GM18511 (cell line): ENCODE results near the gene MSLN.
A peak's percentile ranks its signal among the peaks of the same experiment; 100 is the strongest.
"Not testable (repeated sequence)": the region's sequence is repeated elsewhere in the genome, so short reads cannot be mapped to it uniquely, and the experiment has no call there.

Source experiments
- ATAC-seq: cut with Tn5 transposase; IDR thresholded peaks from one replicate; pipeline ENCODE4 v1.9.1; 2021; ENCODE audit warnings: mild to moderate bottlenecking, moderate library complexity; ENCODE audit not compliant: unreplicated experiment

The MSLN gene

DNA sequence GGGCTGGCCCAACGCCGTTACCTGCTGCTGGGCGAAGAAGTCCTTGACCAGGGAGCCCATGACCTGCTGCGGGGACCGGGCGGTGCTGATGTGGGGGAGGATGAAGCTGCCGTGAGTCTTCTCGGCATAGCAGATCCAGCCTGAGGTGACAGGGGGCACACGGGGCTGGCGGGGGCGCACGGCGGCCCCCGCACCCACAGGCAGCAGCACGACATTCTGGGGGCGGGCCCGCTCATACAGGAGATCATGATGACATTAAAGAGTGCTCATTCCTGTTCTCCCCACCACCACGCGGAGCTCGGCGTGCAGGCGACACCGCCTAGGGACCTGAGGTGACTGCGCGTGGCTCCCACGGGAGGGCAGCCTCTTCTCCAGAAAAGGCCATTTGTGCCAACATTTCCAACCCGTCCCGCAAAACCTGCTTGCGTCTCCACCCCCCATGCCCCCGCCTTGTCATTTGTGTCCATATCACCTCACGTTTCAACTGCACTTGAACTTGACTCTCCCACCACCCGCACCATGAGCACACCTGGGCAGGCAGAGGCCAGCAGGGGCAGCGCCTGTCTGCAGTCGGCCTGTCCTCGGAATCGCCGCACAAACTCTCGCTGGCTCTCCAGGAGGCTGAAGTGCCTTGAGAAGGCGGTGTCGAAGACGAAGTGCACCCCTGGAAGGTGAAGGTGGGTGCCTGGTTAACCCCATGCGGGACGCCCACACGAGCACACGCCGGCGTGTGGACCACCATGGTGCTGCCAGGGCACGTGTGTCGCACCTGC is 26.1 kb upstream of the MSLN start:
- no peak for ATAC-seq

DNA sequence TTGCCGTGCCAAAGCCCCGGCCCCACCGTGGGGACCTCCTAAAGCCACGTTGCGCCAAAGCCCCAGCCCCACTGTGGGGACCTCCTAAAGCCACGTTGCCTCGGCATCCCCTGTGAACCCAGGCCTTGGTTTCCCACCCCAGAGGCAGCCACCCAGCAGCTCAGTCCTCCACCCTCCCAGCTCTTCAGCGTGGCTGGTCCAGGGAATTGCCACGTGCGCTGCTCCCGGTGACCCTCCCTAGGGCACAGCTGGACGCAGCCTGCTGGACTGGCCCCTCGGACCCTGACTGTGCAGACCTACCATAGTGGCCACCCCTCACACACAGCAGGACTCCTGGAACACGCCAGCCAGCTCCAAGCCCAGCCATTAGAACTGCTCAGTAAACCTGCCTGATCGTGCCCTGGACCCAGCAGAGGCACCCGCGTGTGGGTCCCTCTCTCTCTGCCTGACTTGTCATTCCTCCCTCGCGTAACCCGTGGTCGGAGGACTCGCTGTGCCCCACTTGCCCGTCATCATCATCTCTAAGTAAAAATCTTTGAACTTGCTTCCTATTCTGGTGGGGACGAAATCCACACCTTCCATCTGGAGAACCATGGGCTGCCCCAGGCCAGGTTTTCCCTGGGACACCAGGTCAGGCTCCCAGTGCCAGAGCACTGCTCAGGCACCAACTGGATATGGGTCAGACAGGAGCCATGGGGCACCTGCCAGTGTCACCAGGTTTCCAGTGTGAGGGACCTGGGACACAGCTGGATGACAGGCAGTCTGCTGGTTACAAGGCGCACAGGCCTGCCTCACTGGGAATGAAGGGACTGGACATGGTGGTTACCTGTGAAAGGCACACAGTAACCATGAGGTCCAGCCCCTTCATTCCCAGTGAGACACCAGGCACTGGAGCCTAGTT is 25.3 kb upstream of the MSLN start:
- ATAC-seq, result no peak

GRCh38 chr16:735982-736453 is 24.5 kb upstream of the MSLN start:
- no peak for ATAC-seq

DNA sequence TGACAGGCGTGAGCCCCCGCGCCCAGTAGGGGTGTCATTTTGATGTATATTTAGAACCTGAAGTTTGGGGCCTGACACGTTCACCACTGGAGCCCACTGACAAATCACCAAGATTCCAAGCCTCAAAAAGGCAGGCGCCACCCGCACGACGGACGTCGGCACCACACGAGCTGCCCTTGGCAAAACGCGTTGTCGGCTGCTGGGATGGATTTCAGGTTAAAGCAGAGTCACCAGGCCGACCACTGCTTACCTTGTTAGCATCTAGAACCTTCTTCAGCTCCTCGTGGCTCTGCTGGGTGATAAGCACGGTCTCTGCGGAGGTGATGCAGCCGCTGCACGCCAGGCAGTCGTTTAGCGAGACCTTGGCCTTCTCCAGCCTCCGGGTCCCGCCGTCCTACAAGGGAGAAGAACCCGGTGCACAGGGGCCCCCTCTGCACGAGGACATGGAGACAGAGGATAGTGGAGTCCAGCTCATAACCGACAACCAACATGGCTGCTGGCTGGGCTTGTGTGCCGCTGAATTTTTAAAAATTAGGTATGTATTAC is 23.5 kb upstream of the MSLN start:
- ATAC-seq, result no peak

DNA sequence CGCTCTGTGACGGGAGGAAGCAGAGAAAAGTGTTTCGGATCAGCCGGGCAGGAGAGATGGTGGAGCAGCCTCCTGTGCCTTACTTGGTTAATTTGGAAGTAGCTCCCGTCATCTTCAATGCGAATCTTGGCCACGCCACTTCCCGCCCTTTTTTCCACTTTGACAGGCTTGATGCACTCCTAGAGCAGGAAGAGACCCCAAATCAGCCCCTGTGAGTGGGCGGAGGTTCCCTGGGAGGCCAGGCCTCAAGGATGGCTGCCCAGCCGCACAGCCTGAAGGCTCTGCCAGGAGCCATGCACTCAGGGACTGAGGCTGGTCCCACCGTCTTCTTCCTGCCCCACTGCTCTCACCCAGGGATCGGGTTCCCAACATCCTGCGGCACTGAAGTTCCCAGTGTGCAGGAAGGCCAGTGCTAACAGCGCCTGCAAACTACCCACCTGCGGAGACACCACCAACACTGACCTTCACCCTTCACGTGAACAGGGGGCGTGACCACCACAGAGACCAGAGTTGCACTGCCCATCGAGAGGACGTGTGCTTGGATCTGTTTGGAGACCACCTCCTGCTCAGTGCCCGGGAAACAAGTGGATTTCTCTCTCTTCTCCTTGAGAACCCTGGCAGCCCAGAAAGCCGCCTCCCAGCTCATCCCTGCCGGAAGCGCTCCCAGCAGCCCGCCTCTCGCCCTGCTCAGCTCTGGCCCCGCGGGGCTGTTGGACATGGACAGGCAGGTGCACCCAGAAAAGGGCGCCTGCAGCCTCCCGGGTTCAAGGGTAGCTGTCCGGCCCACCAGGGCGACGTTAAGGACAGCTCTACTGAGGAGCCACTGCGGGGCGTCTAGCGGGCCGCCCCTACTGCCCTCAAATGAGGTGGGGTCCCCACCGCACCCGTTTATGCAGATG is 20.7 kb upstream of the MSLN start:
- ATAC-seq, result no peak

GRCh38 chr16:740459-740763 is 20.1 kb upstream of the MSLN start:
- ATAC-seq, result peak; percentile 29

GRCh38 chr16:740764-741505 is 19.6 kb upstream of the MSLN start, which contains the start of gene CIAO3:
Gene CIAO3 (minus strand): TSS chr16:740997. CDS start chr16:740985, 12 bp downstream.
- peak; percentile 77 for ATAC-seq

DNA sequence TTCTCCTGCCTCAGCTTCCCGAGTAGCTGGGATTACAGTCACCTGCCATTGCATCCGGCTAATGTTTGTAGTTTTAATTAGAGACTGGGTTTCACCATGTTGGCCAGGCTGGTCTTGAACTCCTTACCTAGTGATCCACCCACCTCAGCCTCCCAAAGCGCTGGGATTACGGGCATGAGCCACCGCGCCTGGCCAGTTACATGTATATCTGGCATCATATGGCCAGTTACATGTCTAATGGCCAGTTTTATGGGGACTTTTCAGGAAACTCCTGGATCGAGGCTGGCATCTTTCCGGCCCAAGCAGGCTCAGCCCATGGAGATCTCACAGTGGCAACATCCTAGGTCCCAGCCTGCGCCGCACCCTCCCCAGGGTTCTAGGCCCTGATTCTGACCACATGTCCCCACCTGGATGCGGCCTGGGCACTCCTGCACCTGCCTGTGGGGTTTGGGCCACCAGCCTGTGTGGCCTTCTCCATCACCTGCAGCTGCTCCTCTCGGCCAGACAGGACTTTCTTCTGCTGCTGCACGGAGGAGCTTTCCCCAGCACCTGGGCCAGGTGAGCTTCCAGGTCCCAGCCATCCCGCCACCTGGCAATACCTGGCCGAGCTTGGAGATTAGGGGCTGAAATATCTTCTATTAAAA is 18.4 kb upstream of the MSLN start:
- ATAC-seq, result no peak

GRCh38 chr16:742894-743293 is 17.6 kb upstream of the MSLN start:
- not testable (repeated sequence) for ATAC-seq

- no peak for ATAC-seq
Observed at GRCh38 chr16:743794-744500, 16.6 kb upstream of the MSLN start.

DNA sequence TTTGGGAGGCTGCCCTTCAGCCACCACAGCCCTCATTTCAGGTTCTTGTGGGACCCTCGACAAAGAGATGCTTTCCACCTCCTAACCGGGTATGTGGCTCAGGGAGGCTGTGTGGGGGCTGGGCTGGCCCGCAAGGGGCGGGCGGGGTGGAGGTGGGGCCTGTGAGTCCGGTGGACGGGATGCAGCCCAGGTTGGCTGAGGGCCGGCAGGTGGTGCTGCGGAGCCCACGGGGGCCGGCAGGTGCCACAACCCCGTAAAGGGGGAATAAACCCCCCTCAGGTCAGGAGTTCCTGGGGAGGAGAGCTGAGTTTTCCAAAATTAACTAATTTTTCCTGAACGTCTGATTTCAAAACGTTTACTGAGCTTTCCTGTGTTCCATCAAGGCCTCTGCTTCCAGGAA is 14.8 kb upstream of the MSLN start:
- ATAC-seq, result no peak

GRCh38 chr16:746637-747036 is 13.9 kb upstream of the MSLN start:
- no peak for ATAC-seq

- ATAC-seq, result no peak
Observed at GRCh38 chr16:747978-748746, 12.4 kb upstream of the MSLN start.

DNA sequence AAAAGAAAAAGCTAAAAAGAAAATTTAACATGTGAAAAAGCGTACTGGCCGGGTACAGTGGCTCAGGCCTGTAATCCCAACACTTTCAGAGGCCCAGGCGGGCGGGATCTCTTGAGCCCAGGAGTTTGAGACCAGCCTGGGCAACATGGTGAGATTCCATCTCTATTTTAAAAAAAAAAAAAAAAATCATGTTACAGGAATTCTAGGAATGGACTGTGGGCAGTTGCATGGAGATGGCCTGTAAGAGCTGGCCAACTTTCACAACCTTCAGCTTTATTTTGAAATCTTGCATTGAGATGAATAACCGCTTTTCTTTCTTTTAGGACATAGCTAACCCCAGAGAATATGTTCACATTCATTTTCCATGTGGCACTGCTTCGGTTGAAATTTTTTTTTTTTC is 11.5 kb upstream of the MSLN start:
- no peak for ATAC-seq

DNA sequence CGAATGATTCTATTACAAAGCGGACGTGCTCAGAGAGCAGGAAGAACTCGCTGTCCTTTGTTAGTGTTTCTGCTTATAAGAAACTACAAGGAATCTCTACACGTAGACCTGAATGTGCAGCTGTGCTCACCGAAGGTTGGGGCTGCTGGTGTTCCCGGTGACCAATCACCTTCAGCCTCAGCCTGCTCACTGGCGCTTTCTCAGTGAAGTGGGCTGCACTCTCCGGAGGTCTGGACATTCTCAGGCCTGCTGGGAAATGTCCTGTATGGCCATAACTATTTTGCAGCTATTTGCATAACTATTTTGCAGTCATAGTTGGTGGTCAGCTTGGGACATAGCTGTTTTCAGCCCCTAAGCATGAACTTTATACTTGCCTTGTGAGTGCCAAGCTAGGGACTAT is 10.0 kb upstream of the MSLN start:
- no peak for ATAC-seq

GRCh38 chr16:751152-752006 is 9.2 kb upstream of the MSLN start:
- ATAC-seq, result no peak

DNA sequence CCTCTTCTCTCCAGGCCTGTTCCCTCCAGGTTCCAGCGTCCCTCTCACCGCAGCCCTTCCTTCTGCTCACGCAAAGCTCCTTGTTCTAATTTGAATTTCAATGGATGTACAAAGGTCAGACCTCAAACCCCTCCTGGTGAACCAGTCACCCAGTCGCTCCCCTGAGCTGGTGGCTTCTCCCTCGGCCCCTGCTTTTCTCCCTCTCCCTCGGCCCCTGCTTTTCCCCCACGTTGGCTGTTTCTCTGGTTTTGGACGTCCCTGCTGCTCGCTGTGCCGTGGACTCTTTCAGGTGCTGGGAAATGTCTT is 8.6 kb upstream of the MSLN start:
- ATAC-seq, result no peak
